GM18511 (cell line): Measurements from ENCODE around the gene CNRIP1.
"Not testable (repeated sequence)": the region's sequence is repeated elsewhere in the genome, so short reads cannot be mapped to it uniquely, and the experiment has no call there.

Source experiments
- ATAC-seq: cut with Tn5 transposase; IDR thresholded peaks from one replicate; pipeline ENCODE4 v1.9.1; 2021; ENCODE audit warnings: mild to moderate bottlenecking, moderate library complexity; ENCODE audit not compliant: unreplicated experiment

The CNRIP1 gene

DNA sequence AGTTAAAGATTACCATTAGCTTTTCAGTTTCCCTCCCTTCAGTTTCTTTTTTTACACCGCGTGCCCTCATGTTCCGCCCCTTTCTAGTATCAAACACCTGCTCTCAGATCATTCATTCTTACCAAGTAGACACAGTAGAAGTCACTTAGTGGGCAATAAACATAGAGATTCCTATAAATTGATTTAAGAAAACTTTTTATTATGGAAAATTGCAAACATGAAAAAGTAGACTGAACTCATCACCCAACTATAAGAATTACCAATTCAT is 21.2 kb upstream of the CNRIP1 start:
- ATAC-seq = peak; percentile 80

DNA sequence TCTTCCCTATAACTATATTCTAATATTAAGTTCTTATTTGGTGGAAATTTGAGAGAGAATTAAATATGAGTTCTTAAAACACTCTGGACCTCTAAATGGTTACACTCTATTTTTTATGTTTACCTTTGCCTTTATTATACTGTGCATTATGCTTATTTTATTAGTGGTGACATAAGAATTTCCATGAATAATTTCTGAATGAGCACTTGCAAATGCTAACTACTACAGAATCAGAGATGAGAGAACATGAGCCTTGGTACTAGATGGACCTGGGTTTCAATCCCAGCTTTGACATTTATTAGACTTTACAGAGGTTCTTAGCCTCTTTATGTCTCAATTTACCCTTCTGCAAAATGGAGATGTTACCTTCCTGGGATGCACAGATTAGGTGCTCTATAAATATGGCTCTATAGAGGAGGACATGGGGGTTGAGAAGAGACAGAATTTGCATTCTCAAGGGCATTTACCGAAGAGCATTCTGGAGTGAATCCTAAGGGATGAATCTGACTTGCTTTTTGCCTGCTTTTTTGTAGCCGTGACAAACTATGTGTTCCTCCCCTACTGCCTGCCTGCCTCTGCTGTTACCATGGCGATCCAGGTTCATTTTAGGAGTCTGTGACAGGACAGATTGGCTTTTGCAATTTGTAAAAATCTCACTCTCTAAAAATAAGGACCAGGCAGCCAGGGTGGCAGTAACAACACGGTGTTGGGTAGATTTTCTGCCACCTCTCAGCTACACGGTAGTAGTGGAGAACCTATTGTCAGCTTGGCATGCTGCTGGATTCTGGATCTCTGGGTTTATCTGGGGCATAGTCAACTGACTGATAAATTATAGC is 20.7 kb upstream of the CNRIP1 start:
- peak; percentile 24 for ATAC-seq

DNA sequence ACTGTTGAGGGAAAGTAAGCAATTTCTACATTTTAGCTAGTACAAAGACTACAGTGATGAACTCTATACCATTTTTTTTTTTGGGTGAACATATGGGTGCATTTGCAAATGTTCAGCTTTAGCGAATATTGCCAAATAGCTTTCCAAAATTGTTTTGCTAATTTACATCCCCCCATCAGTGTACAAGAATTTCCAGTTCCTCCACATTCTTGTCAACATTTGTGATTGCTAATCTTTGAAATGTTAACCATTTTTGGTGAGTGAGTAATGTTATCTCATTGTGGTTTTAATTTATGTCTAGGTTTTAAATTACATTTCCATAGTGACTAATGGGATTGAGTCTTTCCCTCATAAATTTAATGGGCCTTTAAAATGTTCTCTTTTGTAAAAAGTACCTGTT is 16.4 kb upstream of the CNRIP1 start:
- no peak for ATAC-seq

- no peak for ATAC-seq
Observed at GRCh38 chr2:68333931-68334330, 14.2 kb upstream of the CNRIP1 start.

DNA sequence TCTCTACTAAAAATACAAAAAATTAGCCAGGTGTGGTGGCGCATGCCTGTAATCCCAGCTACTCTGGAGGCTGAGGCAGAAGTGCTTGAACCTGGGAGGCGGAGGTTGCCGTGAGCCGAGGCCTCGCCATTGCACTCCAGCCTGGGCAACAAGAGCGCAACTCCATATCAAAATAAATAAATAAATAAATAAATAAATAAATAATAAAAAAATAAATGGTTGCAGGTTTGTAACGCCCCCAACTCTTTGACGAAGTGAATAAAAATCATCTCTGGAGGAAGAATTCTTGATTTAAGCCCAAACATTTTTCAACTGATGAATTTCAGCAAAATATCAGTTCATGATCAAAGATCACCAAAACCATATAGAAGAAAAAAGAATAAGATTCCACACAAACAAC is 13.3 kb upstream of the CNRIP1 start:
- ATAC-seq = no peak

DNA sequence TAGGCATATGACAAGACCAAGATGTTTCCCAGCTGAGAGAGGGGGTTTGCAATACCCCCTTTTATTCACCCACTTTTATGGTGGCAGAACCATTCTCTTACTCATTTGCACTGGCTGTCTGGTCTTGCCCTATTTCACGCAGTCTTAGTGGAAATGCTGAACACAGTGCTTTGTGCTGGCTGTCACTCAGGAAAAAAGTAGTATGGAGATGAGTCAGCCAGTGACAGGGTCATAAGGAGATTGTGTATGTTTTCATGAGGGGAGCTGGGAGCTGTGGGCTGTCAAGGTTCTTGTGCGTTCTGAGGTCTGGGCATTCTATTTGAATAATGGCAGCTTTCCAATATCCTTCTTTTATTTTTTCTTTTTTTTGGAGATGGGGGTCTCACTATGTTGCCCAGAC is 10.9 kb upstream of the CNRIP1 start:
- ATAC-seq = no peak

DNA sequence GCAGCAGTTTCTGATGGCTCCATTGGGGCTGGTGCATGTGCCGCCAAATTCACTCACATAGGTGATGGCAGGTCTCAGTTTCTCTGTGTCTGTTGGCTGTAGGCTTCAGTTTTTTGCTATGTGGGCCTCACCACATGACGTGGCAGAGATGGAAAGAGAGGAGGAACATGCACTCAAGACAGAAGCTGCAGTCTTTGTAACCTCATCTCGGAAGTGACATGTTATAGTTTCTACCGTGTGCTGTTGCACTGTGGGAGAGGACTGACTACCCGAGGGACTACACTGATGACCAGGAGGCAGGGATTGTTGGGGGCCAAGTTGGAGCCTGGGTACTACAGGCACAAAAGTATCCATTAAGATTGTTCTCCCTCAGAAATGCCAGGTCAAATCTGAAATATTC is 9.2 kb upstream of the CNRIP1 start:
- no peak for ATAC-seq

DNA sequence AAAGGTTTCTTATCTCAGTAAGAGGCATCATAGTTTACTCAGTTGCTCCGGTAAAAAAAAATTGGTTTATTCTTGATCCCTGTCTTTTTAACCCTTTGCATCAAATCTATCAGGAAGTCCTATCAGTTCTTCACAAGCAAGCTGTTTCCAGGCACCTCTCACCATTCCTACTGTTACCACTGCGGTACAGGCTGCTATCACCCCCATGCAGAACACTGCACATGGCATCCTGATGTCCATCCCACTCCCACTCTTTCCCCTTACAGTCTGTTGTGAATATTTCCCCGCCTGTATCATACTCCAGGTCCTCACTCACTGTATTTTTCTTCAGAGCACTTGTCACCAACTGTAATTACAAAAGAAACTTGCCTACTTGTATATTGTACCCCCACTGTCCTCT is 5.3 kb upstream of the CNRIP1 start:
- ATAC-seq = no peak

GRCh38 chr2:68320118-68320641 is 431 bp upstream of the CNRIP1 start:
- ATAC-seq = no peak

- ATAC-seq = no peak
Observed at GRCh38 chr2:68318914-68319397, 793 bp downstream of the CNRIP1 start.

DNA sequence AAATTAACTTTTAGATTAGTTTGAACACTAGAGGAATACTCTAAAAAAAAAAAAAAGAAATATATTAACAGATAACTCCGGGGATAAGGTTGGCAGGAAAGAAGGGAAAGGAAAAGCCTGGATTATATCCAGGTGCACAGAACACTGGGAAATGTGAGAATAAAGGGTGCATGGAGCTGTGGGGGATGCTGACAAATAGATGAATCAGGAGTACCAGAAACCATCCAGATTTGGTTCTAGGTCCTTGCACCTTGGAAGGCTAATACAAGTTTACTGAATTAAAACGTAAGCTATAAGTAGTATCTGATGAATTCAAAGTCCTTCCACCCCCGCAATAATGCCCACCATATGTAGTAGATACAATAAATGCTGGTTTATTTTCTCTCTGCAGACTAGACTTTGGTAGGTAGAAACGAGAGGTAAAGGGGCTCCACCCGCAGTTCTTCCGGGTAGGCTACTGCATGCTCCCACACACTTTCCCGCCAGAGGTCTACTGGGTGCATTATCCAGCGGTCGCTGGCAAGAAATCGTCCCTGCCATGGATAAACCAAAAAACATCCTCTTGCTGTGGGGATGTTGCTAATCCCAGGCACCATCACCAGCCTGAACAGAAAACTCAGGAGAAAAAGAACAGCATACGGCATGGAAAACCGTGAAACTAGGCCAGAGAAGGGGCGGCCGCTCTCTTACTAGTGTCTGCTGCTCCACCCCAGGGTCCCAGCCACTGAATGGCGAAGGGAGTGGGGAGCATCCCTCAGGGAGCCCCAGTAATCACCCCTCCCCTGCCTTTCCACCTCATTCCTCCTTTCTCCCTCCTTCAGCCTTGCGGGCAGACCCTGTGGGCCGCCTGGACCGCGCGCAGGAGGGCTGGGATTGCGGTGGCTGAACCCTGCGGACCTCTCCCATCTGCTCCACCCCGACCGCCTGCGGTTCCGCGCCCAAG is 1.5 kb downstream of the CNRIP1 start:
- ATAC-seq = no peak

- ATAC-seq = no peak
Observed at GRCh38 chr2:68316111-68316510, 3.6 kb downstream of the CNRIP1 start.

DNA sequence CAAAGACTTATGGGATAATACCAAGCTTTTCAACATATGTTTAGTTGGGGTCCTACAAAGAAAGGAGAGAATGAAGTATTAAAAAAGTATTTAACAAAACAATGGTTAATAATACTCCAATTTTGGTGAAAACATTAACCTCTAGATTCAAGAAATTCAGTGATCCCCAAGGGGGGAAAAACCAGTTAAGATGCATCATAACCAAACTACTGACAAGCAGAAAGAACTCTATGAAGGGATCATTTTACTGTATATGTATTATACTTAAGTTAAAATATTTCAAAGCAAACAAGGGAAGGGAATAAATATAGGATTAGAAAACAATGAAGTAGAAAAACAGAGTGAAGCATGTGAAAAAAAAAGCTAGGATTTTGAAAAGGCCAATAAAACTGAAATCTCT is 8.7 kb downstream of the CNRIP1 start:
- ATAC-seq = peak; percentile 58

DNA sequence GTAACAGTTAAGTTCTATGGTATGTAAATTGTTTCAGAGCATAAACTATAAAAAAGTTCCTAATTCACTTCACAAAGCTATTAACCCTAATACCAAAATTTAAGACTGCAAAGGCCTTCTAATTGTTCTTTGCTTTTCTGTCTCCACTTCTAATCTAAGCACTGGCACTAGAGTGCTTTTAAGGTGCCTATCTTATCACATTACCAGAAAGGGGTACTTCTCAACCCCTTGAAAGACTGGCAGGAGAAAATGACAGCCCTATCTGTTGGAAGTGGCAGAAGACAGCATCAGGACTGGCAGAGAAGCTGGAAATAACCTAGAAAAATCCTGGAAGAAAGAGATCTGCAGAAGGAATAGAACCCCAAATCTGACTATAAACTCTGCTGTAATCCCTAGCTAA is 10.3 kb downstream of the CNRIP1 start:
- no peak for ATAC-seq

- ATAC-seq = not testable (repeated sequence)
Observed at GRCh38 chr2:68303902-68304272, 15.9 kb downstream of the CNRIP1 start.

GRCh38 chr2:68303033-68303901 is 16.5 kb downstream of the CNRIP1 start:
- ATAC-seq = no peak

DNA sequence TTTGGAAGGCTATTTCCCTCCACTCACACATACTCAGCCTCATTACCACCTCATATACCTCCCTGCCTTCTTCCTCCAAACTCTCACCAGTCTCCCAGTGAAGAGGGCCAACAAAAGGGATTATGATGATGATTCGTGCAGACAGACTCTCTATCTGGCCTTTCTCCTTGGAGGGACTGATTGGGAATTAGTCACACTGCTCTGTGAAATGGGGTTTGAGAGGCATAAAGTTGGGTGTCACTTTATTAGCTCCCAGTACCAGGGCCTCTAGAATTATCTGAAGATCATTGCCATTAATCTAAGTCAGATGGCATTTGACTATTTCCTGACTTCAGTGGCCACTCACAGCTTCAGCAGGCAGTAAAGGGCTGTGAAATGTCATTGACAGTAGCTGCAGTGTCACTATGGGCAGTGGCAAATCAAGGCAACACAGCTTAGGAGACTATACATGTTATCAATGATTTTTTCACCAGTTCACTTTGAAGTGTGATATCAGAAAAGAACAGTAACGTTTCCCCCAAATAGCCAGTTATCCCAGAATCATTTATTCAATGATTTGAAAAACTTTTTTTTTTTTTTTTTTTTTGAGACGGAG is 17.4 kb downstream of the CNRIP1 start:
- no peak for ATAC-seq

DNA sequence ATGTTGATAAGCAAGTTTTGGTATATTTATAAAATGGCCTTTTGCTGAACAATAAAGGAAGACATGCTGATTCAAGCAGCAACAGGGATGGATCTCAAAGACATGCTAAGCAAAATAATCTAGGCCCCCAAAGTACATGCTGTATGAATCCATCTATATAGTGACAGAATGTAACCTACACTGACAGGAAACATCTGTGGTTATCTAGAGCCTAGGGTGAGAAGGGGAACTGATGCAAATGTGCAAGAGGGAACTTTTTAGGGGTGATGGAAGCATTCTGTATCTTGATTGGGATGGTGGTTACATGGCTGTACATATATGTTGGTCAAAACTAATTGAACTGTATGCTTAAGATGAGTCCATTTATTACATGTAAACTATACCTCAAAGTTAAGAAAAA is 24.2 kb downstream of the CNRIP1 start:
- ATAC-seq = peak; percentile 81

DNA sequence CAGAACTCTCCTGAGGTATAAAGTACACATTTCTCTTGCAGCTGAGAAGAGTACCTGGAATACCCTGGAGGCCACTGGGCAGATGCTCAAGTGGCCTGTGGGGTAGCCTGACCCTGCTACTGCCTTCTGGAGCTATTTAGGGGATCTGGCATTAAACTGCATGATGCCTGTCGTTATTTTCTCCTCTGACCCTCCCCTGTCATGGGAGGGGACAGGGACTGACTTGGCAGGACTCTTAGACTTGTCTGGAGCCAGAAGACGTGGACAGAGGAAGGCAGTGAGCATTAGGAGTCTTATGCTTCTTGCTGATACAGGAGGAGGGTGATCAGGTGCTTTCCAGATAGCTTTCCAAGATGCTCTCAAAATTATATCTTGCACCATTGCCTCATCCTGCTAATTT is 24.8 kb downstream of the CNRIP1 start:
- ATAC-seq = no peak

GRCh38 chr2:68294187-68294586 is 25.6 kb downstream of the CNRIP1 start:
- ATAC-seq = no peak

GRCh38 chr2:68293755-68294154 is 26.0 kb downstream of the CNRIP1 start:
- no peak for ATAC-seq
